NT2/D1 (cell line): Measurements from ENCODE around the gene FBXL17.

ENCODE experiments used
- SUZ12 ChIP-seq: IDR thresholded peaks from 2 replicates; pipeline ENCODE4 v1.6.1; 2011; ENCODE audit not compliant: insufficient read length, insufficient read depth; ENCODE audit errors: extremely low read depth
- YY1 ChIP-seq: IDR thresholded peaks from 2 replicates; pipeline ENCODE4 v1.6.1; 2011; ENCODE audit not compliant: insufficient read length, insufficient read depth
- ZNF274 ChIP-seq: IDR thresholded peaks from 2 replicates; pipeline ENCODE4 v1.6.1; 2011; ENCODE audit warnings: mild to moderate bottlenecking, low read depth, low read length

GRCh38 chr5:108266242-108266641, 115.7 kb downstream of the FBXL17 start:
- TF ChIP-seq SUZ12 (no peak), YY1 (no peak), ZNF274 (no peak)
